Activated CD4-positive, CD25-positive, alpha-beta regulatory T cell treated with anti-CD3 and anti-CD28 coated beads, Interleukin-2, amount 50 U/mL, for 16 hours (primary cell): ENCODE measurements around the gene HMOX1.

Source experiments
- DNase-seq: peaks from one replicate; pipeline ENCODE4 v3.0.0-alpha.2; 2020; ENCODE audit warnings: low read depth, low spot score

Gene HMOX1, protein sequence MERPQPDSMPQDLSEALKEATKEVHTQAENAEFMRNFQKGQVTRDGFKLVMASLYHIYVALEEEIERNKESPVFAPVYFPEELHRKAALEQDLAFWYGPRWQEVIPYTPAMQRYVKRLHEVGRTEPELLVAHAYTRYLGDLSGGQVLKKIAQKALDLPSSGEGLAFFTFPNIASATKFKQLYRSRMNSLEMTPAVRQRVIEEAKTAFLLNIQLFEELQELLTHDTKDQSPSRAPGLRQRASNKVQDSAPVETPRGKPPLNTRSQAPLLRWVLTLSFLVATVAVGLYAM

DNA sequence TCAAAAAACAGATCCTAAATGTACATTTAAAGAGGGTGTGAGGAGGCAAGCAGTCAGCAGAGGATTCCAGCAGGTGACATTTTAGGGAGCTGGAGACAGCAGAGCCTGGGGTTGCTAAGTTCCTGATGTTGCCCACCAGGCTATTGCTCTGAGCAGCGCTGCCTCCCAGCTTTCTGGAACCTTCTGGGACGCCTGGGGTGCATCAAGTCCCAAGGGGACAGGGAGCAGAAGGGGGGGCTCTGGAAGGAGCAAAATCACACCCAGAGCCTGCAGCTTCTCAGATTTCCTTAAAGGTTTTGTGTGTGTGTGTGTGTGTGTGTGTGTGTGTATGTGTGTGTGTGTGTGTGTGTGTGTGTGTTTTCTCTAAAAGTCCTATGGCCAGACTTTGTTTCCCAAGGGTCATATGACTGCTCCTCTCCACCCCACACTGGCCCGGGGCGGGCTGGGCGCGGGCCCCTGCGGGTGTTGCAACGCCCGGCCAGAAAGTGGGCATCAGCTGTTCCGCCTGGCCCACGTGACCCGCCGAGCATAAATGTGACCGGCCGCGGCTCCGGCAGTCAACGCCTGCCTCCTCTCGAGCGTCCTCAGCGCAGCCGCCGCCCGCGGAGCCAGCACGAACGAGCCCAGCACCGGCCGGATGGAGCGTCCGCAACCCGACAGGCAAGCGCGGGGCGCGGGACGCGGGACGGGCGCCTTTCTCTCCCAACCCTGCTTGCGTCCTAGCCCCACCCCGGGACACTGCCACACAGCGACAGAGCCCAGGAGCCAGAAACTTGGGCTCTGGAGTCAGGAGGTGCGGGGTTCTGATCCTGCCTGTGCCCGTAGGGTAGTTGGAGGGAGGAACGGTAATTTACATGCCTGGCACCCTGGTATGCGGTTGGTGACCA, at the start of gene HMOX1:
Gene HMOX1 (plus strand): TSS at position 560 of the 887 bp plus-strand sequence. CDS start 78 bp downstream, at position 638.
- no peak for DNase-seq

DNA sequence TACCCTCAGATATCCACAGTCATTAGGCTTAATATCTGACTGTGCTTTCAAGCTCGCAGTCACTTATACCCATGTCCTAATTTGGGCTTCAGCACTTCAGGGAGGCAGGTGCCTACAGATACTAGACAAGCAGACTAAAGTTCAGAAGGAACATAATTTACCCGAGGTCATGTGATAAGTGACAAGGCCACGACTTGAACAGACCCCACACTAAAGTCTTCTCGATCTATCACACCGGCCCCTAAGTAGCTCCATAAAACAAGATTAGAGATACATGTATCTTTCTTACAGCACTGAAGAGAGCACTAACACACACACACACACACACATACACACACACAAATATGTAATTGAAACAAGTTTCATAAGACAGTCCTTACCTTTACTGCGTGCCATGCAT, 48.6 kb upstream of the HMOX1 start:
- no peak for DNase-seq

DNA sequence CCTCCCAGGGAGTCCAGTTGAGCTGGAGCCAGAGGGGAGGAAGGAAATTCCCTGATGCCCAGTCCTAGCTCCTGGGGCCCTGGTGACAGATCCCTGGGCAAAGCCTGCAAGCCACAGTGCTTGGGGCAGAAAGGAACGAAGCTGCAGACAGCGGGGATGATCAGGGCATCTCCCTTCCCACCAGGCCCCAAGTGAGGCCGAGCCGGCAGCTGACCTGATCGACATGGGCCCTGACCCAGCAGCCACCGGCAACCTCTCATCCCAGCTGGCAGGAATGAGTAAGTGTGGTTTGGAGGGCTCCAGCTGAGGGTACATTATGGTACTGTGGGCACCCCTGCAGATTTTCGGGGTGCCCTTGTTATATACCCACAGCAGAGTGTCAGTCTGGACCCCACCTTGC, 47.7 kb upstream of the HMOX1 start:
- DNase-seq: no peak

DNA sequence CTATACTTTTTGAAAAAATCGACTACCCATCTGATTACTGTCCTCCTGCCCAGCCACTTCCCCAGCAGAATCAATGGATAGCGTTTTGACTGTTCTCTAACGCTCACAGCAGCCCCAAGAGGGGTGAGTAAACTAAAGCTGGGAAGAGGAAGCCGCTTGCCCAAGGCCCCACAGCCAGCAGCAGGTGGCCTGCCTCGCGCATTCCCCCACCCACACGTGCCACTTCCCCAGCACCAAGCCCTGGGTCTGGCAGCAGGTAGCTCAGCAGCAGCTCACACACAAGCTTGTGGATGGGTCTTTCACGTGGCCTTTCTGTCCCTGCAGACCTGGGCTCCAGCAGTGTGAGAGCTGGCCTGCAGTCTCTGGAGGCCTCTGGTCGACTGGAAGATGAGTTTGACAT, 46.9 kb upstream of the HMOX1 start:
- no peak for DNase-seq

DNA sequence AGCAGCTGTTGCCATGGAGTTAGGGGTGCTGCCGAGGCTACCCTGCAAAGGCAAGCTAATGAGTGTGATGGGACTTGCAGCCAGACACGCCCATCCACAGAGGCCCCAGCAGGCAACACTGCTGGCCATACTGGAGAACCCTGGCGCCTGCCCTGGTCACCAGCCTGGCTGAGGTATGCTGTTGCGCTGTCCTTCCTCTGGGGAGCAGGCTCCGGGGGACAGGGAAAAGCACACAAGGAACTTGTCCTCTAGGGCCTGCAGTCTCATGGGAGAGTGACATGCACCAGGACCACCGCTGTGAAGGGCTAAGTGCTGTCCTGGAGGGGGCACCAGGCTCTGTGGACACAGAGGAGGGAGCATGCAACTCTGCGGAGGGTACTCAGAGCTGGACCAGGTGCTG, 45.4 kb upstream of the HMOX1 start:
- DNase-seq: no peak

DNA sequence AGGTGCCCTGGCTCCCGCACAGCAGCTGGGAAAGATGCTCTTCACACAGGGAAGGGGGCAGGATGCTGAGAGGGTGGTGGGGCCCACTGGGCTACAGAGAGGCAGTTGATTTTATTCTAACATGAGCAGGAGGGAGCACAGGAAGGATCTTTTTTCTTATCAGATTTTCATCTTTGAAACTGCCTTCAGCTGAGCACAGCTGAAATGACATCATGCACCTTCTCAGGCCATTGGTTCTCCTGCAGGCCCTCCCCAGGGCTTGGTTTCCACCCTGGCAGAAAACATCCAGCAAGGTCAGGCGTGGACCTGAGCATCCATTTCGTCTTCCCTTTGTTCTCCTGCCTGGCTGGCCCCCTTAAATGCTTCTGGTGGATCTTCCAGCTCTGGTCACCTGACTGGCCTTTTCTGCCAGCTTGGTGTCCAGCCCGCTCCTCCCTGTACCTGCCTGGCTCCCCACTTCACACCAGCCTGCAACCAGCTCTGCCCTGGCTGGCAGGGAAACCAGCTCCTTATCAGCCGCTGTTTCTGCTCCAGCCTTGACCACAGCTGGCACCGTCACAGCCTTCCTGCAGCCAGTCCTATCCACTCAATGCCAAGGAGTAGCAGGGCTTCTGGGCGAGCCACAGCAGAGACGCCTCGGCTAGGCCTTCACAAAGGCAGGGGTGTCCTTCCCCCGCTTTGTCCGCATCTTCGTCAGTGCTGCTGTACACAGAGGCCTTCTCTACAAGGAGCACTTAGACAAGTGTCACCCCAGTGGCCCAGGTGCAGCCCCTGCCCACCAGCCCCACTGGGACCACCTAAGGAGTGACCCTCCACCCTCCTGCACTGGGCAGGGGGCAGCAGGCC, 44.7 kb upstream of the HMOX1 start:
- DNase-seq: no peak

DNA sequence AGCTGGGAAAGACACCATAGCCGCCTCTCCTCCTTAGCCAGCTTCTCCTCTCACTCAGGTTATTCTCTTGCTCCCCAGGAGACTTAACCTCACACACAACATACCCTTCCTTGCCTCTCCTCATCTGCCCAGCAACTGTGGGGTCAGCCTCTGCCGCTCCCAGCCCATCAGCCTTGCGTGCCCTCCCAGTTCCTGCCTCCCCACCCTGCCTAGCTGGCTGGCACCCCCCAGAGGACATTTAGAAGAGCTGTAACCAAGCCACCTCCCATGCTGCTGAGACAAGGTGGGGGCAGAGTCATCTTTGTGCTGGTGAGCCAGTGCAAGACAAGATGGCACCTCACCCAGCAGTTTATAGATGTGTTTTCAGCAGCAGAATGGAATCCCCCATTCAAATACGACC, 43.0 kb upstream of the HMOX1 start:
- DNase-seq: no peak

DNA sequence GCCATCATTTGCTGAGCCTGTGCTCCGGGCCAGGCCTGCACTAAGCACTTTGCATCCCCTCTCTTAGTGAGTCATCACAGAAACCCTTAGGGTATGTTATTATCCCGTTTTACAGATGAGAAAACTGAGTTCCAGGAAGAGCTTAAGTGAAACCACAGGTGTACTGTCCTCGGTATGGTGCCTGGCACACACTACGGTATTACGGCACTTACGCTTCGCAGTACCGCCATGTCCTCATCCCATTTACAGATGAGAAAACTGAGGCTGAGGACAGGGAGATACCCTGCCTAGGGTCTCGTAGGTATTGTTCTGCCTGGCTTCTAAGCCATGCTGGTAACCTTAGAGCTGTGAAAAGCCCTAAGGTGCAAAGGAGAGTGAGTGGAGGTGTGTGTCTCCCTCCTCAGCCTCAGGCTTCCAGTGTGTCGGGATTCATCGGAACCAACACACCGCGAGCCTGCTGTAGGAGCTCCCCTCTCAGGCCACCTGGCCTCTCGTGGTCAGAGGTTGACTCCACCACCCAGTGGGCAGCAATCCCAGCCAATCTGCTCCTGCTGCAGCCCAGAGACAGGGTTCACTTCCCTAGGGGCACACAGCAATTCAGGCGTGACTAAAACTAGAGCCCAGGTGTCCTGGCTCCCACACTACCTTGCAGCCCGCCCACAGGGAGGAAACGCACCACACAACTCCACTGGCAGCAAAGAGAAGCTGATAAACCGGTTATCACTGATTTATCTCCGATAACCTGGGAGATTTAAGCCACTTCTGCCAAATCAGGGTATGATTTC, 39.6 kb upstream of the HMOX1 start:
- no peak for DNase-seq

DNA sequence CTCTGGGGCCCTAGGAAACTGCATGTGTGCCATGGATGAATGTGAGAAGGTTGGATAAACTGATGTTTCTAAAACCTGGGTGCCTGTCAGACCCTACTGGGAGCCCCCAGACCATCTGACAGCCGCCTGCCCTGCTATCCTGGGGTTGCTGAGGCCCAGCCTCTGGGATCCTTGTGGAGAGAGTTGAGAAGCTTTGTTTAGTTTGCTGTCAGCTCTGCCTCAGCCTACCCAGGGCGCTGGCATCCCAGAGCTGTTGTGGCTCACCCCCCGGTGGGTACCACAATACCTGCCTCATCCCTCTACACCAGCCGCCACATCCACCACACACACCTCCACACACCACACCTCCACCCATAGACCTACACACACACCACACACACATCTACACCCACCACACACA, 38.5 kb upstream of the HMOX1 start:
- no peak for DNase-seq

DNA sequence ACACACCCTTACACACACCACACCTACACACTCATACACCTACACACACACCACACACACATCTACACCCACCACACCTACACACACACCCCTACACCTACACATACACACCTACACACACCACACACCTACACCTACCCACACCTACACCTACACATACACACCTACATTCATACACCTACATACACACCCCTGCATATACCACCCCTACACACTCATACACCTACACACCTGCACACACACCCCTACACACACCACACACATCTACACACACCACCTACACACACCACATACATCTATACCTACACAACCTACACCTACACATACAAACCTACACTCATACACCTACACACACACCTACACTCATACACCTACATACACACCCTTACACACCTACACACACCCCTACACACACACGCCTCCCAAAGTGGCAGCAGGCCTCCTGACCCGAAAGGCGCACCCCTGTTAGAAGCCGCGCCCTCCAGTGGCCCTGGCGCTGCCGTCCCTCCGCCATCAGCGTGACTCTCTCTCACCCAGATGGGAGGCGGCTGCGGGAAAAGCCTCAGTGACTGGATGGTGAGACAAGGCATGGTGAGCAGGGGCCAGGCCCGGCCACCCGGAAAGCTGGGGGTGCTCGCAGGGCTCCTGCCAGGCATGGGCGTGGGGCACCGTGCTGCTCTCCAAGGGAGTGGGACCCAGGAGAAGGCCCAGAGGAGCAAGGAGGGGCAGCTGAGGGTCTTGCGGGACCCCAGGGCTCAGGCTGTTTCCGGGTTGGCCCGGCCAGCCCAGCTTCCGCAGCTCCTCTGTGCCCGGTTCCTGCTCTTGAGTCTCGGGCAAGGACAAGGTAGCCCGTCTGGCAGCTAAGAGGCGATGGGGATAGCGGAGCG, 37.0 kb upstream of the HMOX1 start:
- no peak for DNase-seq

DNA sequence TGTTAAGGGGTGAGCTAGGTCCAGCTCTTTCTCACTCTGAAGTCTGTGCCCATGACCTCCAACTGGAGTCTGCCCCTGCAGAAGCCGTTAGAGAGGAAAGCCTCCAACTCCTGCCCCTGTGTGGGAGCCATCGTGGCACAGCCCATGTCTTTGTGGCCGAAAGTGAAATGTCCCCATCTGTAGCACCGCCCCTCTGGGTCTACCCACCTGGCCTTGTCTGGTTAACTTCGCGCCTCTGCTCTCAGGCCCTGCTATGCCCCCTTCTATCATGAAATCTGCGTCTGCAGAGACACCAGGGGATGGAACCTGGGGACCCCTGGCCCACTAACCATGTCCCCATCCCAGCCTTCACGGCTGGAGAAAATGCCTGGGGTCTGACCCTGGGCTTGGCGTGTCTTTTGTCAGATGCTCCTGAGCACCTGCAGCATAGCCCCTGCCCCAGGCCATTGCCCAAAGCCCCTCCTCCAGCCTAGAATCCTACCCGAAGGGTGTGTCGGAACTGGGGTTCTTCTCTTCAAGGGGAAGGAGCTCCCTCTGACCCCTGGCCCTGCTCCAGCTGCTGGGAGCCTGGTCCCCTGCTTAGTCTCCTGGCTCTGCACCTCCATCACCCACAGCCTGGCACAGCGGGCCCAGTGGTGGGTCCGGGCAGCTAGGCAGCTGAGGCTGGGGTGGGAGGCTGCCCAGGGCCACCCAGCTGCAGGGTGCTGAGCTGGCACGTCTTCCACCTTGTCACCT, 35.8 kb upstream of the HMOX1 start:
- no peak for DNase-seq

DNA sequence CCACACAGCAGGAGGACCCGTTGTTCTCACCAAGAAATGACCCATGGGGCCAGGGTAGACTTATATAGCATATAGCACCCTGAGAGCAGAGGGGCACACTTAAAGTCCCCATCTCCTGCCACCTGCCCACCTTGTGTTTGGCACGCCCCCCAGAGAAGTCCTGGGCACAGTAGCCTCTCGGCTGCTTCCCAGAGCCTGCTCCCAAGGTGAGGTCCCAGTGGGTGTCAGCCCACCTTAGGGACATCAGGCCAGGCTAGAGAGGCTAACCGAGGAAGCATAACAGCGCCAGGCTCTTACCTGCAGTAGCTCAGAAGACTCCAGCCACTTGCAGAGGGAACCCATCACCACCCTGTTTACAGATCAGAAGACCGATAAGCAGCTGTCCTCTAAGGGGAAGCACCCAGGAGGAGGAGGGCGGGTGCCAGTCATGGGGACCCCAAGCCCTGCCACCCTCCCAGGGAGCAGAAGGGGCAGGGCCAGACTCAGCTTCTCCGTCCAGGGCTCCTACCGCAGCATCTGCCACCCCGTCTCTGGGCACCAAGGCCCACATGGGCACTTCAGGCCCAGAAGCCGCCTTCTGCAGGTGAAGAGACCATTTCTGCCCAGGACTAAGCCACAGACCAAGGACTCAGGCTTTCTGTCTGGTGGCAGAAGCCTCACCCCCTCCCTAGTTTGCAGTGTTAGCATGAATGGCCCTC, 34.9 kb upstream of the HMOX1 start:
- no peak for DNase-seq

DNA sequence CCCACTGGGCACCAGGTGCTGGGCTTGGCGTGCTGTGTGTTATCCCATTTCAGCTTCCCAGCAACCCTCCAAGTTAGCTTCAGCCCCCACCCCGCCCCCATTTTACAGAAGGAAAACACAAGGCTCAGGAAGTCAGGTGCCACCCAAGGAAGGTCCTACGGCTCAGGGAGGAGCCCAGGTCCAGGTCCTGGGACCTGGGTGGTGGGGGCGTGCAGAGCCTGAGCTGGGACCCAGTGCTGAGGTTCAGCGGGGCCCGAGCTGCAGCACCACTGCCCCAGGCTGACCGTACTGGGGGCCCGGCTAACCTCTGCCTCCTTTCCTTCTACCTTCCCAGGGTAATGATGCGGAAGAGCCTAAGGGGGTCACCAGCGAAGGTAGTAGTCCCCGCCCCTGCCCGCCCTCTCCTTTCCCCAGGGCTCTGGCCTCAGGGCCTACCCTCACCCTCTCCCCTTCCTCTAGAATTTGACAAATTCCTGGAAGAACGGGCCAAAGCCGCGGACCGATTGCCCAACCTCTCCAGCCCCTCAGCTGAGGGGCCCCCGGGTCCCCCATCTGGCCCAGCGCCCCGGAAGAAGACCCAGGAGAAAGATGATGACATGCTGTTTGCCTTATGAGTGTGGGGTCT, 34.2 kb upstream of the HMOX1 start:
- DNase-seq: no peak

DNA sequence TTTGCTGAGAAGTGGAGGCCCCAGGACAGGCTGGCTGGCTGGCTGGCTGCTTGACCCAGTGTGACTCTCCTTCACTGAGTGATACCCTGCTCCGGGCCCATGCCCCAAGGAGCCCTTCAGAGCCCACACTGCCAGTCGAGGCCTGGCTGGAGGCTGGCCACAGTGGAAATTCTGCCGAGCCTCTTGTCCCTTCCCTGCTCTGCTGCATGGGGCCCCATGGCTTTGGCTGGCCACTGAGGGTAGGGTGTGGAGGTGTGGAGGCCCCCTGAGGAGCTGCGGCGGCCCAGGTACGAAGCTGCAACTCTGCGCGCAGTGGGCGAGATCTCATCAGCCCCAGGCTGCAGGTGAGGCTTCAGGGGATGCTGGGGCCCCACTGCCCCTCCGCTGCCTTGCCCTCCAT, 33.4 kb upstream of the HMOX1 start:
- no peak for DNase-seq

DNA sequence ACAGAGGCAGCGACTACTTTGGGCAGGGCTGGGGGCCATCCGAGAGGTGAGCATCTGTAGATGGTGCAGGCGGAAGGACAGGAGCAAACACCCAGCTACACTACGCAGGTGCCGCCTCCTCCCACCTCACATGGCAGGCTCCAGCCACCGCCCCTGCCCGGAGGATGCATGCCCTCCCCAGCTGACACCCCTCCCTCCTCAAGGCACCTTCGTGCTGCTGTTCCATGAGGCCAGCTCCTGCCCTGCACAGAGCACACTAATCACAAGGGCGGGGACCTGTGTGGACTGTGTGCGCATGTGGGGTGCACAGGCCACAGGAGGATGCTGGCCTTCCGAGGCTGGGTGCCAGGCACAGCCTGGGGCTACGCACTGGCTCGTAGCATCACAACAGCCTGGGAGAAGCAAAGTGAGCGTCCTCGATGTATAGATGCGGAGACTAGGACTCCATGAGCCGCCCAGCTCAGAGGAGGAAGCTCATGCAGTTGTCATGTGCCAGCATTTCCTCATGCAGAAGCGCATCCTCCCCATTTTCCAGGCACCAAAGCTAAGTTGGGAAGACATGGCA, 32.8 kb upstream of the HMOX1 start:
- no peak for DNase-seq

DNA sequence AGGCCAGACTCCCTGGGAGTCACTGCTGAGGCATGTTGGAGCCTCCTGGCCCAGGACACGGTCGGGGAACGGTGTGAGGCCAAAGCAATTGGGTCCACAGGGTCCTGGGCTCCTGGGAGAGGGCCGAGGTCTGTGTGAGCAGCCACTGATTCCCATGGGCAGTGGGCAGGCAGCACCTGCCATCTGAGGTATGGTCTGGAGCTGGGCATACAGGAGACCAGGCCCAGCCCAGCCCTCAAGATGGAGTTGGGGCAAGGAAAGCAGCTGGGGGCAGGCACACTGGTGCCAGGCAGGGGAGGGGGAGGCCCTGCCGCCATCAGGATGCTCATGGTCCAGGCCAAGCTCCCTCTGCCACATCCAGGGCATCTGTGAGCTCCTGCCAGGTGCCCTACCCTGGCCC, 32.2 kb upstream of the HMOX1 start:
- no peak for DNase-seq

DNA sequence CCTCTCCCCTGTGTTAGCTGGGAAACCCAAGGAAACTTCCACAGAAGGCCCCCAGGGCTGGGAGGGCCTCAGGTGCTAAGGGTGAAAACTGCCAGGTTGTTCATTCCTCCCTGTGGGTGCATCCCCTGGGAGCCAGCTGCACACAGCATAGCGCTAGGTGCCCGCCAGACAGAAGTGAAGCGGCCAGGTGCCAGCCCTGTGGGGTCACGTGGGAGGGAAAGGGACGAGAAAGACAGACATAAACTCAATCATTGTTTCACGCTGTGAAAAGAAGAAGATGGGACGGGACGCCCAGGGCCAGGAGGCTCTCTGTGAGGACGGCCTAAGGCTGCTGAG, 31.6 kb upstream of the HMOX1 start:
- no peak for DNase-seq
